Measurements from ENCODE around the gene CMIP. TPM values are rescaled to one million over a fixed set of nuclear protein-coding genes. Genes with fewer than 3 reads are reported as not detected.

The CMIP gene
- polyA plus RNA-seq, 1 of the 3 experiments (the other 2 are of a cell fraction): 5.4 TPM

GRCh38 chr16:81401035-81401950 is 43.3 kb upstream of the CMIP start:
- DNase-seq: no peak
- CTCF ChIA-PET: interaction anchor here (0.7 to 4.9 kb wide), 5 partner anchors 20 to 328 kb away, joined by 3 to 35 read pairs (median 4); no protein-coding TSS in a partner anchor
- no peaks in the 10 kb centered on the region for H3K9me2 ChIP-seq
- 50% methylated on average over 15 of the region's 19 CpGs for WGBS (ENCODE audit: low lambda C conversion rate)
- H4K20me1 ChIP-seq (ENCODE audit: insufficient read depth): no peaks in the 10 kb centered on the region
- H3K4me3 ChIP-seq (ENCODE audit: low read depth in 2 of 2, low read length in 1 of 2): no peak overlapping the region
- peaks cover 12% of the 10 kb centered on the region for H3F3A ChIP-seq (replicated peaks; ENCODE audit: insufficient read depth)
- no peaks in the 10 kb centered on the region for H3K27me3 ChIP-seq (ENCODE audit: insufficient read depth)
- H3K36me3 ChIP-seq (replicated peaks in 1 of 2; ENCODE audit: control insufficient read depth in 1 of 2, insufficient read depth in 2 of 2, low read length in 1 of 2): no peaks in the 10 kb centered on the region
- H3K9me3 ChIP-seq: no peaks in the 10 kb centered on the region; the same call in 1 of the 2 replicates
- H2AFZ ChIP-seq (ENCODE audit: low read depth): peak overlapping the region; percentile 41; the same call in 1 of the 2 replicates
- H3K4me2 ChIP-seq: peak overlapping the region; percentile 37; the same call in 1 of the 2 replicates
- no peaks in the 10 kb centered on the region for H3K79me2 ChIP-seq (ENCODE audit: insufficient read depth)
- H3K4me1 ChIP-seq (ENCODE audit: control insufficient read depth in 1 of 2, insufficient read depth in 2 of 2, low read depth in 1 of 2, low read length in 1 of 2): peaks cover 0 to 2% of the 10 kb centered on the region in 2 experiments; a peak in 1 of 4 replicates
- H3K9ac ChIP-seq: no peak overlapping the region
- H3K27ac ChIP-seq (ENCODE audit: low read depth in 2 of 2, low read length in 1 of 2): no peak overlapping the region
- POLR2A ChIA-PET: interaction anchor here (0.9 kb wide), 1 partner anchor 365 kb away, joined by 3 read pairs; the partner anchor contains the start of gene ATMIN
- TF ChIP-seq NRF1 (IDR thresholded peaks at IDR 0.05; ENCODE audit: low read depth, low read length) (no peak), FOSL2 (IDR thresholded peaks at IDR 0.05; ENCODE audit: borderline replicate concordance, low read depth) (no peak), JUND (IDR thresholded peaks at IDR 0.05) (no peak), RXRA (IDR thresholded peaks at IDR 0.05; ENCODE audit: borderline replicate concordance, low read depth) (no peak), POLR2AphosphoS5 (IDR thresholded peaks at IDR 0.05; ENCODE audit: low read depth, low read length) (no peak), CHD2 (IDR thresholded peaks at IDR 0.05; ENCODE audit: low read length, partially characterized antibody) (no peak), SMC3 (IDR thresholded peaks at IDR 0.05; ENCODE audit: low read depth, low read length) (no peak), FOXM1 (IDR thresholded peaks at IDR 0.05; ENCODE audit: low read depth) (no peak), EZH2phosphoT487 (IDR thresholded peaks at IDR 0.05; ENCODE audit: borderline replicate concordance, low read depth) (no peak), GATA2 (CRISPR knock-in tag; IDR thresholded peaks at IDR 0.05) (no peak), RAD21 (IDR thresholded peaks at IDR 0.05; ENCODE audit: low read length) (no peak), MXI1 (IDR thresholded peaks at IDR 0.05; ENCODE audit: low read depth, low read length) (no peak), IRF3 (IDR thresholded peaks at IDR 0.05; ENCODE audit: low read depth, low read length) (no peak), RCOR1 (IDR thresholded peaks at IDR 0.05; ENCODE audit: low read length) (no peak), TCF12 (IDR thresholded peaks at IDR 0.05) (no peak), MAX (IDR thresholded peaks at IDR 0.05; ENCODE audit: low read depth) (no peak), FOXJ3 (CRISPR knock-in tag; IDR thresholded peaks at IDR 0.05) (no peak)
- TF ChIP-seq, protein P1, sequence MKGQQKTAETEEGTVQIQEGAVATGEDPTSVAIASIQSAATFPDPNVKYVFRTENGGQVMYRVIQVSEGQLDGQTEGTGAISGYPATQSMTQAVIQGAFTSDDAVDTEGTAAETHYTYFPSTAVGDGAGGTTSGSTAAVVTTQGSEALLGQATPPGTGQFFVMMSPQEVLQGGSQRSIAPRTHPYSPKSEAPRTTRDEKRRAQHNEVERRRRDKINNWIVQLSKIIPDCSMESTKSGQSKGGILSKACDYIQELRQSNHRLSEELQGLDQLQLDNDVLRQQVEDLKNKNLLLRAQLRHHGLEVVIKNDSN (IDR thresholded peaks at IDR 0.05; ENCODE audit: borderline replicate concordance, low read depth): no peak

Measured in SK-N-SH (cell line).